Measurements from ENCODE around the gene ABHD12. TPM values are rescaled to one million over a fixed set of nuclear protein-coding genes. Genes with fewer than 3 reads are reported as not detected.

ABHD12 gene
- total RNA-seq, 1 donor from 2014 or later, result 51.3 TPM

DNA sequence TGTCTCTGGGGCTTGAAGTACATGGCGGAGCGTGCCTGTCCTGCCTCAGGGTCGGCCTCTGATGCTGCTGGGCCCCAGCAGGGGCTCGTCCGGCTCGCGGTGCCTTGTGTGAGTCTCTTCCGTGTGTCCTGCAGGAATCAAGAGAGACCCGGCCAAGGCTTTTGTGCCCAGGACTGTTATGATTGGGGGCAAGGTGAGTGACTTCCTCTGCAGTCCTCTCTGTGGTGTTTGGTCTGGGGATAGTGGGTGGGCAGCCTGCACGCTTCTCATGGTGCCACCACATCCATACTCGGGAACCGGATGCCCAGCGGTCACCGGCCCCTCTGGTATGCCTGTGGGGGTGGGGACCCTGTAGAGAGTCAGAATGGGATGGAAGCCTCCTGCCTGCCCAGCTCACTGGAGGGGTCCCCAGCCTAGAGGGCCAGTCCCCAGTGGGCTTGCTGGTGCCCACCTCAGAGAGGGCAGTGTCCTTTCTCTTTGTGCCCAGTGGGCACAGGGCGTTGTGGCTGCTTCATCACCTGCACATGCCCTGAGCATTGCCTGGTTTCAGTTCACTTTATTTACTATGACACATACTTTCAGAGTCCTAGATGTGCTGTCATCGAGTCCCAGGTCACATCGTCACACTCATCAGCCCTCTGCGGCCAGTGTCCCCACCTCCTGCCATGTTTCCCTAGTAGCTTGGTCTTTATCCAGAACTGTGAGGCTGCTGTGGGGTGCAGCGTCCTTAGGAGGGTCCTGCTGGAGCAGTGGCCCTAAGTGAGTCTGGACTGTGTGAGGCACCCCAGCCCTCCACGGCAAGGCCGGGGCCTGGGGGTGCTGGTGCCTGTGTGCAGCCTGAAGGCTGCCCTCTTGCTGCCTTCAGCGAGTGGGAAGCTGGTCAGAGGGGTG, 102.1 kb downstream of the ABHD12 start:
- H3K4me3 Mint-ChIP-seq (ENCODE audit: low read depth), result no peak overlapping the region
- no peaks in the 10 kb centered on the region for H3K27me3 Mint-ChIP-seq
- no peaks in the 10 kb centered on the region for H3K9me3 Mint-ChIP-seq (ENCODE audit: low read depth)
- peaks cover 23% of the 10 kb centered on the region for H3K36me3 Mint-ChIP-seq (ENCODE audit: insufficient read depth)
- no peak for DNase-seq (ENCODE audit: low spot score, unreplicated experiment)
- H3K4me1 Mint-ChIP-seq (ENCODE audit: low read depth), result no peaks in the 10 kb centered on the region
- H3K27ac Mint-ChIP-seq, result no peak overlapping the region
- TF ChIP-seq, protein P1, sequence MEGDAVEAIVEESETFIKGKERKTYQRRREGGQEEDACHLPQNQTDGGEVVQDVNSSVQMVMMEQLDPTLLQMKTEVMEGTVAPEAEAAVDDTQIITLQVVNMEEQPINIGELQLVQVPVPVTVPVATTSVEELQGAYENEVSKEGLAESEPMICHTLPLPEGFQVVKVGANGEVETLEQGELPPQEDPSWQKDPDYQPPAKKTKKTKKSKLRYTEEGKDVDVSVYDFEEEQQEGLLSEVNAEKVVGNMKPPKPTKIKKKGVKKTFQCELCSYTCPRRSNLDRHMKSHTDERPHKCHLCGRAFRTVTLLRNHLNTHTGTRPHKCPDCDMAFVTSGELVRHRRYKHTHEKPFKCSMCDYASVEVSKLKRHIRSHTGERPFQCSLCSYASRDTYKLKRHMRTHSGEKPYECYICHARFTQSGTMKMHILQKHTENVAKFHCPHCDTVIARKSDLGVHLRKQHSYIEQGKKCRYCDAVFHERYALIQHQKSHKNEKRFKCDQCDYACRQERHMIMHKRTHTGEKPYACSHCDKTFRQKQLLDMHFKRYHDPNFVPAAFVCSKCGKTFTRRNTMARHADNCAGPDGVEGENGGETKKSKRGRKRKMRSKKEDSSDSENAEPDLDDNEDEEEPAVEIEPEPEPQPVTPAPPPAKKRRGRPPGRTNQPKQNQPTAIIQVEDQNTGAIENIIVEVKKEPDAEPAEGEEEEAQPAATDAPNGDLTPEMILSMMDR (IDR thresholded peaks at IDR 0.05; ENCODE audit: unreplicated experiment), result no peak

DNA sequence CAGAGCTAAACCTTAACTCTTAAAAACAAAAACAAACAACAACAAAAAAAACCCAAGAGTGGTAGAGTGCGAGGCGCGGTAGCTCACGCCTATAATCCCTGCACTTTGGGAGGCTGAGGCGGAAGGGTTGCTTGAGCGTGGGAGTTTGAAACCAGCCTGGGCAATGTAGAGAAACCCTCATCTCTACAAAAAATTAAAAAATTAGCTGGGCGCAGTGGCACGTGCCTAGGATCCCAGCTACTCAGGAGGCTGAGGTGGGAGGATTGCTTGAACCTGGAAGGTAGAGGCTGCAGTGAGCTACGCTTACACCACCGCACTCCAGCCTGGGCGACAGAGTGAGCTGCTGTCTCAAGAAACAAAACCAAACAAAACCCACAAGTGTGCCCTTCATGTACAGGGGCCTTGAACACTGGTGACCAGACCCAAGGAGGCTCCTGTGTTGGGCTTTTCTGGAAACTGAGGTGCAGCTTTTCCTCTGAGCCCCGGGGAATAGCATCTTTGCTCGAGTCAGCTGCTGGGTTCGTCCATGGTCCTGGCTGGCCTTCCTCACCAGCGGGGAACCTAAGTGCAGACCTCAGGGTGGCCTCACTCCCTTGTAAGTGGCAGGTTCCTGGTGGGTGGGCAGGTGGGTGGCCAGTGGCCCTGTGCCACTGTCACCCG, 102.9 kb downstream of the ABHD12 start:
- no peaks in the 10 kb centered on the region for H3K27me3 Mint-ChIP-seq
- no peak overlapping the region for H3K4me3 Mint-ChIP-seq (ENCODE audit: low read depth)
- no peaks in the 10 kb centered on the region for H3K9me3 Mint-ChIP-seq (ENCODE audit: low read depth)
- DNase-seq (ENCODE audit: low spot score, unreplicated experiment), result no peak
- H3K36me3 Mint-ChIP-seq (ENCODE audit: insufficient read depth), result peaks cover 21% of the 10 kb centered on the region
- TF ChIP-seq, protein P1 (IDR thresholded peaks at IDR 0.05; ENCODE audit: unreplicated experiment), result no peak
- no peak overlapping the region for H3K27ac Mint-ChIP-seq
- no peaks in the 10 kb centered on the region for H3K4me1 Mint-ChIP-seq (ENCODE audit: low read depth)

DNA sequence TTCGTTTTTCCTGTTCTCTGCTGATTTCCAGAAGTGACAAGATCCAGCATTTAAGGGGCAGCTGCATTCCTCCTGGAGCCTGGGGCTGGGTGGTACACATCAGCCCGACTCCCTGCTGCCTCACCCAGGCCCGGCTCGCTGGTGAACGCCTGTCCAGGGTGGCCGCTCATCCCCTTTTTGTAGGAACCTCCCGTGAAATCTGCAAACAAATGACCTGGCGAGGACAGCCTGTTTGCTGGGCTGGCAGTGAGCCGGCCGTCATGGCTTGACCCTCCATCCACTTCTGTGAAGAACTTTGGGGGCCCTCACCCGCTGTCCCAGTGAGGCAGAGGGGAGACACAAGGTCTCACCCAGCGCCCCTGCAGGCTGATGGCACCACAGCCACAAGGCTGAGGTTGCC, 103.7 kb downstream of the ABHD12 start:
- H3K4me3 Mint-ChIP-seq (ENCODE audit: low read depth), result no peak overlapping the region
- no peaks in the 10 kb centered on the region for H3K4me1 Mint-ChIP-seq (ENCODE audit: low read depth)
- TF ChIP-seq, protein P1 (IDR thresholded peaks at IDR 0.05; ENCODE audit: unreplicated experiment), result no peak
- peaks cover 21% of the 10 kb centered on the region for H3K36me3 Mint-ChIP-seq (ENCODE audit: insufficient read depth)
- DNase-seq (ENCODE audit: low spot score, unreplicated experiment), result no peak
- H3K9me3 Mint-ChIP-seq (ENCODE audit: low read depth), result no peaks in the 10 kb centered on the region
- no peak overlapping the region for H3K27ac Mint-ChIP-seq
- no peaks in the 10 kb centered on the region for H3K27me3 Mint-ChIP-seq

DNA sequence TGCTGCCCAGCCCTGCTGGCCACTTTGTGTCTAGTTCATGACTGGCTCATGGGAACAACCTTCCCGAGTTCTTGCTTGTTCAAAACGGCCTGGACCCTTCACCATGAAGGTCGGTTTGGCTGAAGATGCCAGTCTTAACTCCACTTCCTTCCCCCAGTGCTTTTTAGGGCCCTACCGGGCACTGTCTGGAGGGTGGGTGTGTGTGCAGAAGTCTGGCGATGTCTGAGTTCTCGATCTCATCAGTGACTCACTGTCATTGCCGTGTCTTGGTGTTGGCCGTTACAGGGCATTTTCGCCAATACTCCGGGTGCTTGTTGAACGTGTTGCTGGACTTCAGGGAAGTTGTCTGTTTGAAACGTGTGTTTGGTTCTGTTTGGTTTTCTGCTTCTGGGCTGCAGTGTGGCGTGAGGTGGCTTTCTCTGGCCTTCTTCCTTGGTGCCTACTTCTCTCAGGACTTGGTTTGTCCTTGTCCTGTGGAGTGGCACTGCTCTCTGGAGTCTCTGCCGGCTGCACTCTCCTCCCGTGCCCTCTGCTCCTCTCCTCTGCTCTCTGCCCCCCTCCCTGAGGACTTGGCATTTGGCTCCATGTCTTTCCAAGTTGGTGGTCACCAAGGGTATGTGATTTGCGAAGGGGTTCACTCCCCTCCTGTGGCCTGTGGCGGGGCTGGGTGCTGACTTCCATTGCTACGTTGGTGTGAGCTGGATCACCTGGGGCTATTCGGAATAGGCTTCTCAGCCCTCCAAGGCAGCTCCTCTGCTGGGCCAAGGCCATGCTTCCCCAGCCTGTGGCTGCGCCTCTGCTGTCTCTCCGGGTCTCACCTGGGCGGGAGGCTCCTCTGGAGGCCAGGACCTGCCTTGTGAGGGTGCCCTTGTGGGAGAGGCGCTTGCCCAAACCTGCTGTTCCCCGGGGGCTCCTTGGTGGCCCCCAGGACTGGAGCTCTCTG, 104.5 kb downstream of the ABHD12 start:
- DNase-seq (ENCODE audit: low spot score, unreplicated experiment), result no peak
- H3K36me3 Mint-ChIP-seq (ENCODE audit: insufficient read depth), result peaks cover 19% of the 10 kb centered on the region
- TF ChIP-seq, protein P1 (IDR thresholded peaks at IDR 0.05; ENCODE audit: unreplicated experiment), result no peak
- no peak overlapping the region for H3K4me3 Mint-ChIP-seq (ENCODE audit: low read depth)
- no peaks in the 10 kb centered on the region for H3K27me3 Mint-ChIP-seq
- H3K4me1 Mint-ChIP-seq (ENCODE audit: low read depth), result no peaks in the 10 kb centered on the region
- no peak overlapping the region for H3K27ac Mint-ChIP-seq
- no peaks in the 10 kb centered on the region for H3K9me3 Mint-ChIP-seq (ENCODE audit: low read depth)
